A673 (cell line): ENCODE measurements around the gene ADAMTS15. TPM values are rescaled to one million over a fixed set of nuclear protein-coding genes. Genes with fewer than 3 reads are reported as not detected.

Experiments used
- BruUV-seq: library from RNA; stranded (reverse); fragments of 400-500 nt; replicated peaks from 2 replicates; lab custom pipeline; 2021; lab: Mats Ljungman, UMichigan
- CTCF ChIA-PET: fragments of 300-600 bp; sonication (Branson Sonifier 250); formaldehyde crosslinking; loops from one replicate; lab custom pipeline; 2022; ENCODE audit warnings: antibody characterized with exemption; lab: Charles Lee
- POLR2A ChIA-PET: fragments of 300-600 bp; sonication (Branson Sonifier 250); formaldehyde crosslinking; loops from one replicate; lab custom pipeline; 2022; ENCODE audit warnings: antibody characterized with exemption; ENCODE audit not compliant: low non-redundant PET; lab: Charles Lee
- DNase-seq: peaks from one replicate; pipeline ENCODE4 v3.0.0-alpha.2; 2015; ENCODE audit warnings: low spot score
- H3K27ac ChIP-seq: fragments of 200-600 bp; sonication (generic); 2 replicates; pipeline ENCODE4 v1.5.1; 2016; ENCODE audit warnings: mixed run types, low read depth, mild to moderate bottlenecking, mixed read lengths, antibody characterized with exemption, low read length; ENCODE audit not compliant: poor library complexity, severe bottlenecking
- H3K27me3 ChIP-seq: fragments of 200-600 bp; sonication (generic); replicated peaks from 2 replicates; pipeline ENCODE4 v1.6.1; 2017; ENCODE audit warnings: mixed run types, low read depth, mild to moderate bottlenecking, mixed read lengths, antibody characterized with exemption, low read length; ENCODE audit not compliant: insufficient read depth, poor library complexity
- H3K36me3 ChIP-seq: fragments of 200-600 bp; sonication (generic); 2 replicates; pipeline ENCODE4 v1.6.1; 2016; ENCODE audit warnings: mixed run types, mild to moderate bottlenecking, mixed read lengths, antibody characterized with exemption, low read length; ENCODE audit not compliant: insufficient read depth, poor library complexity, severe bottlenecking
- H3K4me1 ChIP-seq: fragments of 200-600 bp; sonication (generic); 2 replicates; pipeline ENCODE4 v1.6.1; 2017; ENCODE audit warnings: mixed run types, mild to moderate bottlenecking, mixed read lengths, antibody characterized with exemption, low read length; ENCODE audit not compliant: insufficient read depth, poor library complexity, severe bottlenecking
- H3K4me3 ChIP-seq: fragments of 200-600 bp; sonication (generic); 2 replicates; pipeline ENCODE4 v1.5.1; 2016; ENCODE audit warnings: low read depth, mixed run types, mild to moderate bottlenecking, mixed read lengths, low read length; ENCODE audit not compliant: poor library complexity, severe bottlenecking
- H3K9me3 ChIP-seq: fragments of 200-600 bp; sonication (generic); 2 replicates; pipeline ENCODE4 v1.6.1; 2016; ENCODE audit warnings: mixed run types, low read depth, mild to moderate bottlenecking, mixed read lengths, antibody characterized with exemption, low read length; ENCODE audit not compliant: poor library complexity, severe bottlenecking
- CTCF ChIP-seq: fragments of 300-800, 200-600 bp; sonication (generic); conservative IDR thresholded peaks from 2 replicates; pipeline ENCODE4 v1.5.1; 2017; ENCODE audit warnings: low read depth, mild to moderate bottlenecking, antibody characterized with exemption, low read length, moderate library complexity, mixed read lengths
- EZH2 ChIP-seq: fragments of 200-600 bp; sonication (generic); IDR thresholded peaks from 2 replicates; pipeline ENCODE4 v1.6.1; 2017; ENCODE audit warnings: borderline replicate concordance, low read depth, mild to moderate bottlenecking, mixed read lengths, antibody characterized with exemption, low read length; ENCODE audit not compliant: poor library complexity, severe bottlenecking
- intact Hi-C: fragments of 100-400 bp; cut with micrococcal nuclease; formaldehyde crosslinking; loops from one replicate; pipeline ENCODE4 v1.10.0; 2022; ENCODE audit not compliant: unreplicated experiment
- total RNA-seq: library from RNA; stranded (reverse); gene quantifications from 2 replicates; pipeline ENCODE4 v1.2.3, GENCODE V29; 2021

The ADAMTS15 gene
- total RNA-seq, 1 experiment from 2014 or later, result 0.99 TPM

GRCh38 chr11:130510407-130511006 is 62.1 kb downstream of the ADAMTS15 start:
- ChIA-PET POLR2A (interaction anchor here (0.7 kb wide), 1 partner anchor 257 kb away, joined by 3 read pairs; no protein-coding TSS in a partner anchor), CTCF (no interaction called here)
- intact Hi-C loops, result no loop called here

GRCh38 chr11:130511765-130512164 is 63.3 kb downstream of the ADAMTS15 start:
- CTCF ChIA-PET, result no interaction called here

More at GRCh38 chr11:130510407-130511006, 62.1 kb downstream of the ADAMTS15 start:
- H3K9me3 ChIP-seq, result peaks cover 14% of the 10 kb centered on the region
- no peaks in the 10 kb centered on the region for H3K4me1 ChIP-seq
- H3K36me3 ChIP-seq, result no peaks in the 10 kb centered on the region
- no peak for TF ChIP-seq CTCF
- no peak for TF ChIP-seq EZH2
- H3K27ac ChIP-seq, result no peak overlapping the region
- no peak for DNase-seq
- H3K4me3 ChIP-seq, result no peak overlapping the region
- BruUV-seq, result no TSS peak
- no peaks in the 10 kb centered on the region for H3K27me3 ChIP-seq

DNA sequence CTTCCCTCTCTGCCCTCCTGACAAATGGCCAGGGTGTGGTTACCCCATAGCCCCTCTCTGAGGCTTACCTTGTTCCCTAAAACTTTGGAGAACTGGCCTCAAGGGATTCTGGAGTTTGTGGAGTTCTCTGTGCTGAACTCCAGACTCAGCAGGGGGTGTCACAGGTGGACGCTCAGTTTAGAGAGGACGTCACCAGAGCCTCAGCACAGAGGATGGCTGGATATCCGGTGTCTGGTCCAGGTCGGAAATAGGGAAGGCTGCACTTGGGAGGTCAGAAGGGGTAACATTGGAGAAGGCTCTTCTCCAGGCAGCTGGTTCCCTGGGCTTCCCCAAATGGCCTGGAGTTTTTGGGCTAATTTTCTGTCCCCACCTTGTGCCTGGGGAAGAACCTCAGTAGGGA is 64.2 kb downstream of the ADAMTS15 start:
- Histone ChIP-seq H3K27me3 (no peaks in the 10 kb centered on the region), H3K4me3 (no peak overlapping the region), H3K4me1 (no peaks in the 10 kb centered on the region), H3K27ac (no peak overlapping the region), H3K36me3 (no peaks in the 10 kb centered on the region), H3K9me3 (peaks cover 4% of the 10 kb centered on the region)
- DNase-seq, result no peak
- TF ChIP-seq CTCF (no peak), EZH2 (no peak)
- ChIA-PET CTCF (no interaction called here), POLR2A (no interaction called here)
- no TSS peak for BruUV-seq
- intact Hi-C loops, result no loop called here

More at GRCh38 chr11:130511765-130512164, 63.3 kb downstream of the ADAMTS15 start:
- no peak for DNase-seq
- Histone ChIP-seq H3K4me1 (no peaks in the 10 kb centered on the region), H3K36me3 (no peaks in the 10 kb centered on the region), H3K27ac (no peak overlapping the region), H3K27me3 (no peaks in the 10 kb centered on the region), H3K9me3 (peaks cover 9% of the 10 kb centered on the region), H3K4me3 (no peak overlapping the region)
- BruUV-seq, result no TSS peak
- TF ChIP-seq EZH2 (no peak), CTCF (no peak)
- intact Hi-C loops, result no loop called here
- POLR2A ChIA-PET, result no interaction called here
